Skeletal muscle tissue (tissue), 4 donors: ENCODE results near the gene IDH3A. TPM values are rescaled to one million over a fixed set of nuclear protein-coding genes. Genes with fewer than 3 reads are reported as not detected.
A peak's percentile ranks its signal among the peaks of the same experiment; 100 is the strongest.

ENCODE experiments used
- H3K27ac ChIP-seq: one replicate; pipeline ENCODE4 v1.7.0; 2013; ENCODE audit warnings: mild to moderate bottlenecking, low read depth, low read length, inconsistent platforms
- H3K27me3 ChIP-seq, 3 donors: one replicate each; pipeline ENCODE4 v1.7.0; 2013; ENCODE audit warnings: low read length in 3 of 3; ENCODE audit not compliant: control insufficient read depth in 3 of 3, insufficient read depth in 3 of 3
- H3K36me3 ChIP-seq, 3 donors: one replicate each; pipeline ENCODE4 v1.7.0; 2013; ENCODE audit warnings: low read length in 3 of 3; ENCODE audit not compliant: control insufficient read depth in 3 of 3, insufficient read depth in 3 of 3
- H3K4me1 ChIP-seq, 3 donors: one replicate each; pipeline ENCODE4 v1.7.0; 2013; ENCODE audit warnings: low read length in 3 of 3, mild to moderate bottlenecking in 3 of 3; ENCODE audit not compliant: control insufficient read depth in 3 of 3, insufficient read depth in 3 of 3
- H3K4me3 ChIP-seq, 3 donors: one replicate each; pipeline ENCODE4 v1.7.0; 2013; ENCODE audit warnings: low read length in 3 of 3
- H3K9ac ChIP-seq, 3 donors: one replicate each; pipeline ENCODE4 v1.7.0; 2013; ENCODE audit warnings: low read length in 3 of 3, mild to moderate bottlenecking in 3 of 3, moderate library complexity in 2 of 3, low read depth in 1 of 3
- H3K9me3 ChIP-seq, 3 donors: one replicate each; pipeline ENCODE4 v1.7.0; 2013; ENCODE audit warnings: low read length in 3 of 3; ENCODE audit not compliant: control insufficient read depth in 3 of 3
- total RNA-seq: library from RNA; depleted of rRNA; stranded (reverse); fragments of >200 nt; gene quantifications from one replicate; pipeline ENCODE4 v1.2.3, GENCODE V29; 2014
- donor health status: Osteomylitis.

Gene IDH3A
- total RNA-seq, 1 donor from 2014 or later: 25.1 TPM

DNA sequence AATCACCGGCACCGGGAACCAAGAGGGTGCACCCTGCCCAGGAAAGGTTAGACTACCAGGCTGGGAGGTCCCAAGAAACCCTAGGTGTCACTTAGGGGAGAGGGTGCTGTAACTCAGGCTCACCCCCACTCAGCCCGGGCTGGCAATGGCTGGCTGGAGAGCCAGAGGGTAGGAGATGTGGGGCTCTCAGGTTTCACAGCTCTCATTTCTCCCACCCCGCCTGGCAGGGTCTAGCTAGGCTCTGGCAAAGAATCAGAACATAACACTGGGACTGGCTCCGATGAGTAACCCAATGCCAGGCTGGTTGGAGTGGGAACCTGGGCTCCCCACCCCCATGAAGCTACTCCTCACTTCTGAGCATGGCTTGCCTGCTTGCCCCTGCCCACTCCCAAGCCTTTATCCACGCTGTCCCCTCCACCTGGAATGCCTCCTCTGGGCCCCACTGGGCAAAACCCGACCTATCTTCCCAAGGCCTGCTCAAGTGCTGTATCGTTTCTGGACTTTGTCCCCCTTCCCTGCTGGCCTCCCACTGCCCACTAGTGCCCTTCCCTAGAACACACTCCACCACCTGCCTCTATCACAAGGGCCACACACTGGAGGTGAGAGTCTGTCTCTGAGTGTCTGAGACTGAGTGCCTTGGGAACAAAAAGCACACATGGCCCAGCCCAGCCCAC, 19.9 kb upstream of the IDH3A start:
- Histone ChIP-seq H3K27ac (no peak overlapping the region), H3K4me3 (peak overlapping the region in 2 of 3 donors; percentile 14 to 22)

DNA sequence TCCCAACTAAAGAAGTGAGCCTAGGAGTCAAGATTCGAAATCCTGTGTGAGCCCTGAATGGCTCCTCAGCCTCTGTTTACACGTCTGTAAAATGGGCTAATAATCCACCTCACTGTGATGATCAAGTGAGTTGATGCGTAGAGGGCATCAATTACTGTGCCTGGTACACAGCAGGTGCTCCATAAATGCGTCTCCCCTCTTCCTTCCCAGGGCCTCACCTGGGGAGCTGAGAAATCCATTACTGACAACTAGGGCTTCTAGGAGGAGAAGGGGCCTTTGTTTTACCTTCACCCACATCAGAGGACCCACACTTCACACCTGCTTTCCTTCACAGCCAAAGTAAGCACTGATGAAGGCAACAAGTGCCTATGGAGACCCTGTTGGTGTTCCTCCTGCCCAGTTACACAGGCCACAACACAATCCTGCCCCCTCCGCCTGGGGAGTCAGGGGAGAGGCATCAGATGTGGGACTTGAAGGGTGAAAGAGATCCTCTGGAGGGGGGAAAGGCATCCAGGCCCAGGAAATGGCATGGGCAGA, 19.3 kb upstream of the IDH3A start:
- Histone ChIP-seq H3K27me3 (no peaks in the 10 kb centered on the region), H3K9ac (peak overlapping the region in 1 of 3 donors; percentile 33), H3K9me3 (no peaks in the 10 kb centered on the region), H3K4me3 (no peak overlapping the region), H3K27ac (no peak overlapping the region), H3K36me3 (no peaks in the 10 kb centered on the region), H3K4me1 (peaks cover 20 to 28% (median 22%) of the 10 kb centered on the region in 3 donors)

More for the DNA sequence above, 19.9 kb upstream of the IDH3A start:
- no peaks in the 10 kb centered on the region for H3K36me3 ChIP-seq
- peaks cover 20 to 28% (median 22%) of the 10 kb centered on the region in 3 donors for H3K4me1 ChIP-seq
- no peaks in the 10 kb centered on the region for H3K27me3 ChIP-seq
- H3K9ac ChIP-seq: no peak overlapping the region
- no peaks in the 10 kb centered on the region for H3K9me3 ChIP-seq

DNA sequence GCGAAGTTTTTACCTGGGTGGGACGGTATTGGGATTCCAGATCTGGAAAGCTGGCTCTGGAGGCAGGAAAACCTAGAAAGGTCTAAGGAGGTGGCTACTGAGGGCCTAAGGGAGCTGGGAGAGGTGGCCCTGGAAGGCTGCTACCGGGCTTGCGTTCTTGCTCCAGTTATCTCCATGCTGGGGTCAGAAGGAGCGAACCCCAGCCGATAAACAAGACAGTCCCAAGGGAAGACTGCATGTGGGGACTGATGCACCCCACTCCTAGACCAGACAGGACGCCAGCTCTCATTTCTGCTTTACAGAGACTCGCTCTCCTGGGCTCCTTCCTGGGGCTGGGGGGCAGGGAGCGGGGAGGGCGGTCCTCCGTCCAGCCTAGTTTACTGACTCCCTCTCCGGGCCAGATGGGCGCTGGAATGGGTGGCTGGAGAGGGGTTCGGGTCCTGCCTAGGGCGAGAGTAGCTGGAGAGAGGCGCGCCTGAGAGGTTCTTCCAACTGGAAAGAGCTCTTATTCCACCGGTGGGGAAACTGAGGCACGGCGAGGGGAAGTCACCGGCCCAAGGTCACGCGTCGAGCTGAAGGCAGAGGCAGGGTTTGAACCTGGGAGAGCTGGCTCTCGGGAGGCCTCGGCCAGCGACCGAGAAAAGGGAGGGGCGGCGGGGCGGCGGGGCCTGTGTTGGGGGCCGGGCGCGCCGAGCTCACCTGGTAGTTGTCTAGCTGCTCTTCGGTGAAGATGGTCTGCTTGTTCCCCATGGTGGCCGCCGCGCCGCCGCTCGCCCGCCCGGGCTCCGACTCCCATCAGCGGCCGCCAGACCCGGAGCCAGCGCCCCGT, 18.5 kb upstream of the IDH3A start:
- Histone ChIP-seq H3K9me3 (no peaks in the 10 kb centered on the region), H3K9ac (peak overlapping the region; percentile 23 to 95 (median 30)), H3K4me1 (peaks cover 20 to 28% (median 22%) of the 10 kb centered on the region in 3 donors), H3K36me3 (no peaks in the 10 kb centered on the region), H3K4me3 (peak overlapping the region; percentile 14 to 82 (median 49)), H3K27ac (no peak overlapping the region), H3K27me3 (no peaks in the 10 kb centered on the region)

DNA sequence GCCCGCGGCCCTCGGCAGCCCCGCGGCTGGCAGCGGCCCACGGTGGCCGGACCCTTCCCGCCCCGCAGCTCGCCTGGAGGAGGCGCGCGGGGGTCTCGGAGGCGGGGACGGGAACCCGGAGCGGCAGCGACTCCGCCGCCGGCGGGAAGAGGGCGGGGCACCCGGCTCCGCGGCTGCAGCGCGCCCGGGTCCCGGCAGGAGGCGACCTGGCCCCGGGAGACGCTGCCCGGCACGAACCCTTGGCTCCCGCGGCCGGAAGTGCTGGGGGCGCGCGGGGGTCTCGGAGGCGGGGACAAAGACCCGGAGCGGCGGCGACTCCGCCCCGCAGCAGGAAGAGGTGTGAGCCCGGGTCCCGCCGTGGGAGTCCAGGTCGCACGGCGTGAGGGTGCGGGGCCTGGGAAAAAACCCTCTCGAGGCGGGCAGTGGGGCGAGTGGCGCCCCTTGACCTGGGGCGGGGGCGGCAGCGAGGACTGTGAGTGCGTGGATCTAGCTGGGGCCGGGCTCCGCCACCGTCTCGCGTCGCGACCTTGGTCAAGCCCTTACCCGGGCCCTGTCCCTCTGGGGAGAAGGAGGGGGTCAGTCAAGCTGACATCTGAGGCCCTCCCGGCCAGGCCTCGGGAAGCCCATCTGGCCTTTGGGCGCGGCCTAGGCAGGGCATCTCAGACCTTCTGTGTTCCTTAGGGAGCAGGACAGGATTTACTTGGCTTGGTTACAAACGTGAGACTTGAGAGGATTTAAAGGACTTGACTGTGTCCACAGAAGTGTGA, 17.7 kb upstream of the IDH3A start, which contains the start of gene CIB2:
TSS of gene CIB2 (minus strand) at position 151 of the 767 bp plus-strand sequence. CDS start 230 bp downstream, outside the sequence.
- Histone ChIP-seq H3K36me3 (no peaks in the 10 kb centered on the region), H3K4me3 (peak within 1 kb of the TSS; percentile 72 to 85 (median 82)), H3K9me3 (no peaks in the 10 kb centered on the region), H3K4me1 (peaks cover 20 to 28% (median 22%) of the 10 kb centered on the region in 3 donors), H3K27me3 (no peaks in the 10 kb centered on the region), H3K27ac (peak within 1 kb of the TSS; percentile 75), H3K9ac (peak within 1 kb of the TSS; percentile 83 to 95 (median 95))

DNA sequence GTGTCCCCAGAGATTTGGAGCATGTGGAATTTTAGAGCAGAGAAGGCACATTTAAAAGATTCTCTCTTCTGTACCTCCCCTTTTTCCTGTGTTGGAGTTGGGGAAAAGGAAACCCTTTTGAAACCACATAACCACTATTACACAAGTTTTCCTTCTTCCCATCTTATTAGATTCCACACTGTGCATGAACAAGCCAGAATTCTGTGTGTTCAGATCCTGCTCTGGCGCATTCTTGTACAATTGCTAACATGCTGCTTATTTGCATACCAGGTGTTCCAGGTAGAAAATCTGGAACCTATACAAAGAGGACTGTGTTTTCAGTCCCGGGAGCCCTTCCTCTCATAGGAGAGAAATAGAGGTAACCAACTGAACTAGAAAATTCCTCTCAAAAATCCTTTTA, 15.4 kb upstream of the IDH3A start:
- H3K4me1 ChIP-seq: peaks cover 18 to 26% (median 21%) of the 10 kb centered on the region in 3 donors
- no peaks in the 10 kb centered on the region for H3K36me3 ChIP-seq
- H3K27ac ChIP-seq: no peak overlapping the region
- no peak overlapping the region for H3K9ac ChIP-seq
- H3K27me3 ChIP-seq: no peaks in the 10 kb centered on the region
- H3K9me3 ChIP-seq: no peaks in the 10 kb centered on the region
- H3K4me3 ChIP-seq: no peak overlapping the region

DNA sequence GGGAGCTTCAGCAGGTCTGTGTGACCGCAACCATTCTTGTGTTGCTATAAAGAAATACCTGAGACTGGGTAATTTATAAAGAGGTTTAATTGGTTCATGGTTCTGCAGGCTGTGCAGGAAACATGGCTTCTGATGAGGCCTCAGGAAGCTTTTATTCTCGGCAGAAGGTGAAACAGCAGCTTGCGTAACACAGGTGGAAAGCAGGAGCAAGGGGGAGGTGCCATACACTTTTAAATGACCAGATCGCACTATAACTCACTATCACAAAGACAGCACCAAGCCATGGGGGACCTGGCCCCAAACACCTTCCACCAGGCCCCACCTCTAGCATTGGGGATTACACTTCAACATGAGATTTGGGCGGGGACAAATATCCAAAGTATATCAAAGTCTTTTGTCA, 9.6 kb upstream of the IDH3A start:
- Histone ChIP-seq H3K9me3 (no peaks in the 10 kb centered on the region), H3K36me3 (no peaks in the 10 kb centered on the region), H3K27me3 (no peaks in the 10 kb centered on the region), H3K9ac (no peak overlapping the region), H3K4me3 (no peak overlapping the region), H3K4me1 (no peaks in the 10 kb centered on the region), H3K27ac (no peak overlapping the region)

DNA sequence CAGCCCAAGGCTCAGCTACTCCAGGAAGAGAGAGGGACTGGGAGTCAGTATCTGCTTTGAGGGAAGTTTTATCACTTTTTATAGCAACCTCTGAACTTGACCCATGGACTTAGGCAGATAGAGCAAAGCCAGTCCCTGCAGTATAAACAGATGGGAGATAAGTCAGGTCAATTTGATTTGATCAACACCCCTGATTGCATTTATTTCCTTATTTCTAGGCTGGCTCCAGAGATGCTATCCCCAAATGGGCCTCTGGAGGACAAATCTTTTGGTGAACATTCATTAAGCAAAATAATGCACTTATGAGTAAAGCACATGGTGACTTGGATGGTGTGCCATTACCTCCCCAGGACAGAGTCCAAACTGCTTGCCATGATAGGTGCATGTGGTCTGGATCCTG, 8.9 kb upstream of the IDH3A start:
- Histone ChIP-seq H3K9ac (no peak overlapping the region), H3K4me1 (no peaks in the 10 kb centered on the region), H3K4me3 (no peak overlapping the region), H3K27ac (no peak overlapping the region), H3K36me3 (no peaks in the 10 kb centered on the region), H3K27me3 (no peaks in the 10 kb centered on the region), H3K9me3 (no peaks in the 10 kb centered on the region)

DNA sequence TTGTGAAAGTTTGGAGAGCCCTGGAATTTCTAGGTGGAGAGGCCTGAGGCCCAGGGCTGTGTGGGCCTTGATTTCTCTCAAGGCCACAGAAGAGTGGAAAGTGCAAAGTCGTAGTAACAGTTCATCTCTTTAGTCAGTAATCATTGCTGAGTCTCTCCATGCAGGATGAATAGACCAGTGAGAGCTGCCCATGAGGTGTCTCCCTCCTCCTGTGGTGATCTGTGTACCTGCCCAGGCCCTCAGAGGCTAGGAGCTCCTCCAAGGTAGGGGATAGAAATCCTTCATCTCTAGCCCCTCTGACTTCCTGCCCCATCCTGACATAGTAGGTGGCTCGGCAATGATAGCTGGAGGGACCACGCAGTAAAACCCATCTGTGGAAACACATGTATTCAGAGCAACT, 6.8 kb upstream of the IDH3A start:
- H3K4me1 ChIP-seq: peaks cover 3 to 13% (median 7%) of the 10 kb centered on the region in 3 donors
- no peak overlapping the region for H3K9ac ChIP-seq
- H3K27ac ChIP-seq: no peak overlapping the region
- no peak overlapping the region for H3K4me3 ChIP-seq
- H3K36me3 ChIP-seq: no peaks in the 10 kb centered on the region
- H3K27me3 ChIP-seq: no peaks in the 10 kb centered on the region
- H3K9me3 ChIP-seq: no peaks in the 10 kb centered on the region

DNA sequence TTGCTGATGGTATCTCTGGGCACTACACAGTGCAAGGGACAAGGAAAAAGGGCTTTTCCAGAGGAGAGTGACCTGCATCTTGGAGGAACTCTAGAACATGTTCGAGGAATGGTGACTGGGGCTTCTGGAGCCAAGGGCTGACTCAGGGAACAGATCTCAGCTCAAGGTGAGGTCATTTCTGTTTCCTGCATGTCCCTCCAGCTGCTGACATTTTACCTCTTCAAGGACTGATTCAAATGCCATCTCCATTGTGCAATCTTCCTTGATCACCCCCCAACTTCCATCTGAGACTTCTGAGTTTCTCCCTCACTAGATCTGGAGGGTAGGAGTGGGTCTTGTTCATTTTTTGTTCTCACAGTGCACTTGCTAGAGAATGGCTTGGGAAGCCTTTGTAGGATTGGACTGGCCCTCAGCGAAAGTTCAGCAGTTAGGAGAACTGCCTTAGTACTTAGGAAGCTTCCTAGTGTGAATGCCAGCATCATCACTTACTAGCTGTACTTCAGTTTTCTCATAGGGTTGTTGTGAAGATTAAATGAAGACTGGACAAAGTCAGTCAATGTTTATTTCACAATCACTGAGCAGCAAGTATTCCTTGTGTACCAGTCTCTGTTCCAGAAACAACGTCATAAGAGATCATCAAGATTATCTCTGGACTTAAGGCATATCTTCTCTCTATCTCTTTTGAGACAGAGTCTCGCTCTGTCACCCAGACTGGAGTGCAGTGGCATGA, 2.6 kb upstream of the IDH3A start:
- Histone ChIP-seq H3K4me1 (peaks cover 27 to 40% (median 35%) of the 10 kb centered on the region in 3 donors), H3K4me3 (no peak overlapping the region), H3K9me3 (no peaks in the 10 kb centered on the region), H3K36me3 (no peaks in the 10 kb centered on the region), H3K27me3 (no peaks in the 10 kb centered on the region), H3K9ac (no peak overlapping the region), H3K27ac (peak overlapping the region; percentile 83)
